BLaER1 treated with 17β-estradiol and CSF1 and Interleukin-3, amounts not matched to agents 10 nM and 100 nM (cell line): Measurements from ENCODE around the gene ATRX.
"Not testable (repeated sequence)": the region's sequence is repeated elsewhere in the genome, so short reads cannot be mapped to it uniquely, and the experiment has no call there.

Experiments
- H3K27ac ChIP-seq, 11 experiments: shearing (Covaris generic); formaldehyde crosslinking; 2 replicates each; pipeline ENCODE4 v1.8.1; 2022
- H3K27me3 ChIP-seq, 11 experiments: shearing (Covaris generic); formaldehyde crosslinking; 2 replicates each; pipeline ENCODE4 v1.8.1; 2022
- H3K36me3 ChIP-seq, 11 experiments: shearing (Covaris generic); formaldehyde crosslinking; 2 replicates each; pipeline ENCODE4 v1.8.1; 2022
- H3K4me1 ChIP-seq, 10 experiments: shearing (Covaris generic); formaldehyde crosslinking; 2 replicates each; pipeline ENCODE4 v1.8.1; 2022
- H3K4me2 ChIP-seq, 11 experiments: shearing (Covaris generic); formaldehyde crosslinking; 2 replicates each; pipeline ENCODE4 v1.8.1; 2022
- H3K4me3 ChIP-seq, 10 experiments: shearing (Covaris generic); formaldehyde crosslinking; 2 replicates each; pipeline ENCODE4 v1.8.1; 2022
- H3K9ac ChIP-seq, 11 experiments: shearing (Covaris generic); formaldehyde crosslinking; 2 replicates each; pipeline ENCODE4 v1.8.1; 2022
- H3K9me3 ChIP-seq, 11 experiments: shearing (Covaris generic); formaldehyde crosslinking; replicated peaks in 1 of 11; 2 replicates each; pipeline ENCODE4 v1.8.1; 2022
- H4K20me1 ChIP-seq, 11 experiments: shearing (Covaris generic); formaldehyde crosslinking; 2 replicates each; pipeline ENCODE4 v1.8.1; 2022
- Cebpa-rat ChIP-seq, 11 experiments: shearing (Covaris generic); IDR thresholded peaks; 2 replicates each; pipeline ENCODE4 v1.8.1; 2022

The ATRX gene

GRCh38 chrX:77595848-77596247 is 190.2 kb downstream of the ATRX start:
- H3K4me1 ChIP-seq: peaks cover 0 to 8% (median 0%) of the 10 kb centered on the region in 10 experiments; a peak in 2 of 20 replicates
- H4K20me1 ChIP-seq: peaks cover 0 to 15% (median 5%) of the 10 kb centered on the region in 11 experiments; a peak in 9 of 22 replicates
- H3K9me3 ChIP-seq: no peaks in the 10 kb centered on the region
- H3K27me3 ChIP-seq: peaks cover 75 to 98% (median 92%) of the 10 kb centered on the region in 11 experiments
- H3K4me3 ChIP-seq: no peak overlapping the region
- H3K27ac ChIP-seq: no peak overlapping the region
- no peak overlapping the region for H3K9ac ChIP-seq
- H3K4me2 ChIP-seq: no peak overlapping the region
- H3K36me3 ChIP-seq: peaks cover 16 to 83% (median 29%) of the 10 kb centered on the region in 11 experiments; a peak in 20 of 22 replicates
- no peak for TF ChIP-seq Cebpa-rat (IDR thresholded peaks at IDR 0.05)

DNA sequence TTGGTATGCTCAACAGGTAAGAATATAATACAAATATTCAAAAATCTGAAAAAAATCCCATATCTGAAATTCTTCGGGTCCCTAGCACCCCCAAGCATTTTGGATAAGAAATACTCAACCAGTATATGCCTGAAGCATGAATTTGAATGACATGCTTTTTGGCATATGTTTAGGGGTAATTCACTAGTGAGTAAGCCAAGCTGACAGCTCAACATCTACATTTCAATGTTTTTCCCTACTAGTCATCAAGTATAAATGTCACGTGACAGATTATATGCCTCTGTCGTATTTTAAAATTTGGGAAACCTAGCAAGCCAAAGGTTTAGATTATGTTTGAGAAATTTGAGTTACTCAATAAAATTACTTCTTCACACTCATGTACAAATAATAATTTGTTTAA is 213.7 kb downstream of the ATRX start:
- Histone ChIP-seq H3K9me3 (peaks cover 5 to 27% (median 13%) of the 10 kb centered on the region in 11 experiments; a peak in 17 of 22 replicates), H3K27me3 (peaks cover 30 to 93% (median 61%) of the 10 kb centered on the region in 11 experiments), H3K4me1 (no peaks in the 10 kb centered on the region), H3K4me2 (no peak overlapping the region), H3K36me3 (peaks cover 3 to 51% (median 23%) of the 10 kb centered on the region in 11 experiments; a peak in 18 of 22 replicates), H3K27ac (no peak overlapping the region), H3K4me3 (no peak overlapping the region), H4K20me1 (no peaks in the 10 kb centered on the region; a peak in 1 of 22 replicates), H3K9ac (no peak overlapping the region)
- TF ChIP-seq Cebpa-rat (IDR thresholded peaks at IDR 0.05): no peak

GRCh38 chrX:77565278-77565677 is 220.7 kb downstream of the ATRX start:
- no peak for TF ChIP-seq Cebpa-rat (IDR thresholded peaks at IDR 0.05)
- peaks cover 46 to 87% (median 66%) of the 10 kb centered on the region in 11 experiments for H3K27me3 ChIP-seq

DNA sequence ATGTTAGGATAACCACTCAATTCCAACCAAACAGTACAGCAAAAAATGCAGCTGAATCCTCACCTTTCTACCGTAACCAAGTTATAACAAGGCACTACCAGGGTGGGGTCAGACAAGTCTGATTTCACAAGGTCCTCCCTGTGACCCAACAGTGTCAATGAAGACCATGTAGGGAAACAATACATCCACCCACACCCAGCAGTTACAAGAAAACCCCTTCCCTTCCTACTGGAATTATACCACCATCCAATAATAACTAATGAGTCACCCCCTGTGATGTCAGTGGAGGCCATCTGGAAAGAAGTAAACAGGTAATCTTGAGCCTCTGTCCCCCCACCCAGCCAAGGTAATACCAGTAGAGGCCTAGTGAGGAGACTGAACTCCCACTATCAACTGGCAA is 221.2 kb downstream of the ATRX start:
- Histone ChIP-seq H4K20me1 (0 out of 22 replicates have a peak, but pooled peaks cover 0 to 4% (median 0%) of the 10 kb centered on the region in 11 experiments), H3K4me2 (no peak overlapping the region), H3K36me3 (peaks cover 11 to 51% (median 33%) of the 10 kb centered on the region in 11 experiments; a peak in 20 of 22 replicates), H3K27me3 (peaks cover 42 to 87% (median 61%) of the 10 kb centered on the region in 11 experiments), H3K9ac (no peak overlapping the region), H3K4me3 (no peak overlapping the region), H3K27ac (no peak overlapping the region), H3K4me1 (no peaks in the 10 kb centered on the region), H3K9me3 (peaks cover 18 to 48% (median 36%) of the 10 kb centered on the region in 11 experiments)
- no peak for TF ChIP-seq Cebpa-rat (IDR thresholded peaks at IDR 0.05)

More at GRCh38 chrX:77565278-77565677, 220.7 kb downstream of the ATRX start:
- Histone ChIP-seq H3K36me3 (peaks cover 15 to 56% (median 37%) of the 10 kb centered on the region in 11 experiments; a peak in 21 of 22 replicates), H3K9me3 (peaks cover 18 to 48% (median 36%) of the 10 kb centered on the region in 11 experiments), H3K4me1 (no peaks in the 10 kb centered on the region), H3K4me2 (no peak overlapping the region), H3K9ac (no peak overlapping the region), H4K20me1 (0 out of 22 replicates have a peak, but pooled peaks cover 0 to 4% (median 0%) of the 10 kb centered on the region in 11 experiments), H3K27ac (no peak overlapping the region), H3K4me3 (no peak overlapping the region)

- H3K4me3 ChIP-seq: no peak overlapping the region
- peaks cover 3 to 17% (median 9%) of the 10 kb centered on the region in 11 experiments for H3K9me3 ChIP-seq
- H3K4me2 ChIP-seq: no peak overlapping the region
- peaks cover 0 to 1% (median 0%) of the 10 kb centered on the region in 11 experiments; a peak in 1 of 22 replicates for H4K20me1 ChIP-seq
- no peak overlapping the region for H3K9ac ChIP-seq
- no peak overlapping the region for H3K27ac ChIP-seq
- H3K27me3 ChIP-seq: peaks cover 25 to 81% (median 46%) of the 10 kb centered on the region in 11 experiments
- TF ChIP-seq Cebpa-rat (IDR thresholded peaks at IDR 0.05): no peak
- H3K4me1 ChIP-seq: no peaks in the 10 kb centered on the region
- peaks cover 8 to 54% (median 29%) of the 10 kb centered on the region in 11 experiments; a peak in 21 of 22 replicates for H3K36me3 ChIP-seq
These were observed 224.6 kb downstream of the ATRX start for GRCh38 chrX:77561372-77561771.

- no peak overlapping the region for H3K9ac ChIP-seq
- no peak overlapping the region for H3K4me2 ChIP-seq
- peaks cover 8 to 22% (median 20%) of the 10 kb centered on the region in 11 experiments; a peak in 19 of 22 replicates for H3K9me3 ChIP-seq
- peaks cover 0 to 54% (median 15%) of the 10 kb centered on the region in 11 experiments; a peak in 12 of 22 replicates for H3K36me3 ChIP-seq
- H3K27me3 ChIP-seq: peaks cover 22 to 68% (median 48%) of the 10 kb centered on the region in 11 experiments
- H3K4me1 ChIP-seq: no peaks in the 10 kb centered on the region
- H3K27ac ChIP-seq: no peak overlapping the region
- H3K4me3 ChIP-seq: no peak overlapping the region
- TF ChIP-seq Cebpa-rat (IDR thresholded peaks at IDR 0.05): no peak
- no peaks in the 10 kb centered on the region; a peak in 1 of 22 replicates for H4K20me1 ChIP-seq
These were observed 229.7 kb downstream of the ATRX start for GRCh38 chrX:77556276-77556675.

GRCh38 chrX:77548751-77549150 is 237.3 kb downstream of the ATRX start:
- H3K4me1 ChIP-seq: no peaks in the 10 kb centered on the region
- H3K9me3 ChIP-seq: peaks cover 17 to 38% (median 26%) of the 10 kb centered on the region in 11 experiments
- no peak for TF ChIP-seq Cebpa-rat (IDR thresholded peaks at IDR 0.05)
- no peak overlapping the region for H3K4me2 ChIP-seq
- peaks cover 15 to 67% (median 53%) of the 10 kb centered on the region in 11 experiments; a peak in 21 of 22 replicates for H3K27me3 ChIP-seq
- H3K9ac ChIP-seq: no peak overlapping the region
- H3K36me3 ChIP-seq: peaks cover 11 to 42% (median 19%) of the 10 kb centered on the region in 11 experiments; a peak in 16 of 22 replicates
- H3K4me3 ChIP-seq: no peak overlapping the region
- H4K20me1 ChIP-seq: peaks cover 0 to 11% (median 0%) of the 10 kb centered on the region in 11 experiments; a peak in 1 of 22 replicates
- H3K27ac ChIP-seq: no peak overlapping the region

GRCh38 chrX:77539778-77540177 is 246.2 kb downstream of the ATRX start:
- not testable (repeated sequence) for H3K27ac ChIP-seq, H3K4me1 ChIP-seq, H3K9ac ChIP-seq, H3K4me3 ChIP-seq, H3K4me2 ChIP-seq, H4K20me1 ChIP-seq
- Histone ChIP-seq H3K9me3 (peaks cover 45 to 62% (median 57%) of the 10 kb centered on the region in 11 experiments), H3K27me3 (peaks cover 0 to 47% (median 35%) of the 10 kb centered on the region in 11 experiments; a peak in 18 of 22 replicates), H3K36me3 (peaks cover 0 to 28% (median 12%) of the 10 kb centered on the region in 11 experiments; a peak in 13 of 22 replicates)

DNA sequence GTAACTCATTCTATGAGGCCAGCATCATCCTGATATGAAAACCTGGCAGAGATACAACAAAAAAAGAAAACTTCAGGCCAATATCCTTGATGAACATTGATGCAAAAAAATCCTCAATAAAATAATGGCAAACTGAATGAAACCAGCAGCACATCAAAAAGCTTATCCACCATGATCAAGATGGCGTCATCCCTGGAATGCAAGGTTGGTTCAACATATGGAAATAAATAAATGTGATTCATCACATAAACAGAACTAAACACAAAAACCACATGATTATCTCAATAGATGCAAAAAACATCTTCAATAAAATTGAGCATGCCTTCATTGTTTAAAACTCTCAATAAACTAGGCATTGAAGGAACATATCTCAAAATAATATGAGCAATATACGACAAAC is 254.8 kb downstream of the ATRX start:
- H3K27ac ChIP-seq, H3K4me2 ChIP-seq, H3K4me3 ChIP-seq, H3K4me1 ChIP-seq, H3K9ac ChIP-seq: not testable (repeated sequence)
- Histone ChIP-seq H4K20me1 (peaks cover 0 to 13% (median under 1%) of the 10 kb centered on the region in 11 experiments; a peak in 8 of 22 replicates), H3K9me3 (peaks cover 20 to 32% (median 26%) of the 10 kb centered on the region in 11 experiments), H3K36me3 (peaks cover 5 to 38% (median 29%) of the 10 kb centered on the region in 11 experiments; a peak in 15 of 22 replicates), H3K27me3 (peaks cover 36 to 98% (median 85%) of the 10 kb centered on the region in 11 experiments)
